ENCODE results near the gene TSHZ2. TPM values are rescaled to one million over a fixed set of nuclear protein-coding genes. Genes with fewer than 3 reads are reported as not detected.

The TSHZ2 gene
- total RNA-seq, 1 donor from 2014 or later, result 51.9 TPM

GRCh38 chr20:53042521-53042920, 70.4 kb downstream of the TSHZ2 start:
- no peaks in the 10 kb centered on the region for H3K36me3 ChIP-seq
- intact Hi-C loops (cut with DNase I), result no loop called here
- H3K27me3 ChIP-seq, result no peaks in the 10 kb centered on the region
- no peak overlapping the region for H3K4me3 ChIP-seq
- no peak for DNase-seq (ENCODE audit: low spot score in 2 of 2)
- H3K9me3 ChIP-seq, result no peaks in the 10 kb centered on the region
- TF ChIP-seq, protein P1, sequence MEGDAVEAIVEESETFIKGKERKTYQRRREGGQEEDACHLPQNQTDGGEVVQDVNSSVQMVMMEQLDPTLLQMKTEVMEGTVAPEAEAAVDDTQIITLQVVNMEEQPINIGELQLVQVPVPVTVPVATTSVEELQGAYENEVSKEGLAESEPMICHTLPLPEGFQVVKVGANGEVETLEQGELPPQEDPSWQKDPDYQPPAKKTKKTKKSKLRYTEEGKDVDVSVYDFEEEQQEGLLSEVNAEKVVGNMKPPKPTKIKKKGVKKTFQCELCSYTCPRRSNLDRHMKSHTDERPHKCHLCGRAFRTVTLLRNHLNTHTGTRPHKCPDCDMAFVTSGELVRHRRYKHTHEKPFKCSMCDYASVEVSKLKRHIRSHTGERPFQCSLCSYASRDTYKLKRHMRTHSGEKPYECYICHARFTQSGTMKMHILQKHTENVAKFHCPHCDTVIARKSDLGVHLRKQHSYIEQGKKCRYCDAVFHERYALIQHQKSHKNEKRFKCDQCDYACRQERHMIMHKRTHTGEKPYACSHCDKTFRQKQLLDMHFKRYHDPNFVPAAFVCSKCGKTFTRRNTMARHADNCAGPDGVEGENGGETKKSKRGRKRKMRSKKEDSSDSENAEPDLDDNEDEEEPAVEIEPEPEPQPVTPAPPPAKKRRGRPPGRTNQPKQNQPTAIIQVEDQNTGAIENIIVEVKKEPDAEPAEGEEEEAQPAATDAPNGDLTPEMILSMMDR (IDR thresholded peaks at IDR 0.05), result no peak
- no peaks in the 10 kb centered on the region for H3K4me1 ChIP-seq
- no peak overlapping the region for H3K27ac ChIP-seq

- Histone ChIP-seq H3K27ac (no peak overlapping the region), H3K9me3 (no peaks in the 10 kb centered on the region), H3K36me3 (no peaks in the 10 kb centered on the region), H3K4me1 (no peaks in the 10 kb centered on the region), H3K4me3 (no peak overlapping the region), H3K27me3 (no peaks in the 10 kb centered on the region)
- intact Hi-C loops (cut with DNase I), result no loop called here
- DNase-seq (ENCODE audit: low spot score in 2 of 2), result no peak
- TF ChIP-seq, protein P1 (IDR thresholded peaks at IDR 0.05), result no peak
Observed at GRCh38 chr20:53044296-53044695, 72.1 kb downstream of the TSHZ2 start.

GRCh38 chr20:53045941-53046340, 73.8 kb downstream of the TSHZ2 start:
- intact Hi-C loops (cut with DNase I), result no loop called here
- Histone ChIP-seq H3K4me1 (no peaks in the 10 kb centered on the region), H3K27me3 (no peaks in the 10 kb centered on the region), H3K27ac (no peak overlapping the region), H3K4me3 (no peak overlapping the region), H3K36me3 (no peaks in the 10 kb centered on the region), H3K9me3 (no peaks in the 10 kb centered on the region)
- DNase-seq (ENCODE audit: low spot score in 2 of 2), result no peak
- TF ChIP-seq, protein P1 (IDR thresholded peaks at IDR 0.05), result no peak

GRCh38 chr20:53047203-53047602, 75.0 kb downstream of the TSHZ2 start:
- DNase-seq (ENCODE audit: low spot score in 2 of 2), result no peak
- H3K9me3 ChIP-seq, result no peaks in the 10 kb centered on the region
- H3K4me1 ChIP-seq, result no peaks in the 10 kb centered on the region
- H3K27me3 ChIP-seq, result no peaks in the 10 kb centered on the region
- intact Hi-C loops (cut with DNase I), result no loop called here
- no peaks in the 10 kb centered on the region for H3K36me3 ChIP-seq
- H3K27ac ChIP-seq, result no peak overlapping the region
- TF ChIP-seq, protein P1 (IDR thresholded peaks at IDR 0.05), result no peak
- no peak overlapping the region for H3K4me3 ChIP-seq

DNA sequence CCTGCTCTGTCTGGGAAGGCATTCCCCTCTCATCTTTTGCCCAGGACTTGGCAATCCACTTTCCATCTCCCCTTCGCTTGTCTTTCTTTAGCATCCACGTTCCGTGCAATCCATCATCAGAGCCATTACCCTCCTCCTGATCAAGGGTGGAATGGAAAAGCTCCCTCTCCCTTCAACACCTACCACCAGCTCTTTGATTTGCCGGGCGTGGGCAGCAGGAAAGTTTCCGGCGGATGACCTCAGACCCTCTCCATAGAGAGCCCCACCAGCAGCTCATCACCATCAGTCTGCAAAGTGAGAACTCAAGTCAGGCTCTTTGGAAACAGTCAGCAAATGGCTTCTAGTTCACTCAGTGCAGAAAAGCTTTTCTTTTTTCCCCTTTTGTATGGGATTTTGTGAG, 76.2 kb downstream of the TSHZ2 start:
- no peaks in the 10 kb centered on the region for H3K27me3 ChIP-seq
- no peaks in the 10 kb centered on the region for H3K36me3 ChIP-seq
- TF ChIP-seq, protein P1 (IDR thresholded peaks at IDR 0.05), result no peak
- no peak overlapping the region for H3K27ac ChIP-seq
- H3K9me3 ChIP-seq, result no peaks in the 10 kb centered on the region
- DNase-seq (ENCODE audit: low spot score in 2 of 2), result no peak
- no peak overlapping the region for H3K4me3 ChIP-seq
- H3K4me1 ChIP-seq, result no peaks in the 10 kb centered on the region
- intact Hi-C loops (cut with DNase I), result no loop called here

GRCh38 chr20:53050338-53050737, 78.2 kb downstream of the TSHZ2 start:
- no peaks in the 10 kb centered on the region for H3K36me3 ChIP-seq
- H3K27me3 ChIP-seq, result no peaks in the 10 kb centered on the region
- H3K4me3 ChIP-seq, result no peak overlapping the region
- TF ChIP-seq, protein P1 (IDR thresholded peaks at IDR 0.05), result no peak
- DNase-seq (ENCODE audit: low spot score in 2 of 2), result no peak
- H3K9me3 ChIP-seq, result no peaks in the 10 kb centered on the region
- intact Hi-C loops (cut with DNase I), result no loop called here
- no peak overlapping the region for H3K27ac ChIP-seq
- no peaks in the 10 kb centered on the region for H3K4me1 ChIP-seq

Measured in ascending aorta (tissue), 2 donors.